SK-N-SH (cell line): ENCODE measurements around the gene KLHL12.

Source experiments
- CTCF ChIP-seq: fragments of 200-600 bp; sonication (generic); IDR thresholded peaks from 2 replicates; pipeline ENCODE4 v1.6.1; 2017; ENCODE audit warnings: antibody characterized with exemption, mild to moderate bottlenecking, moderate library complexity
- ELF1 ChIP-seq: IDR thresholded peaks from 2 replicates; pipeline ENCODE4 v1.4.0; 2012
- GABPA ChIP-seq: IDR thresholded peaks from 2 replicates; pipeline ENCODE4 v1.4.0; 2012; ENCODE audit warnings: low read depth, mild to moderate bottlenecking
- MAX ChIP-seq: IDR thresholded peaks from 2 replicates; pipeline ENCODE4 v1.4.0; 2012; ENCODE audit warnings: low read depth
- MXI1 ChIP-seq: IDR thresholded peaks from 2 replicates; pipeline ENCODE4 v1.6.1; 2012; ENCODE audit warnings: mild to moderate bottlenecking, low read depth, low read length, improper control_type of control experiment
- NRF1 ChIP-seq: IDR thresholded peaks from 2 replicates; pipeline ENCODE4 v1.6.1; 2012; ENCODE audit warnings: low read depth, mild to moderate bottlenecking, low read length
- POLR2AphosphoS5 ChIP-seq: IDR thresholded peaks from 2 replicates; pipeline ENCODE4 v1.6.1; 2012; ENCODE audit warnings: low read depth, low read length
- RAD21 ChIP-seq: IDR thresholded peaks from 2 replicates; pipeline ENCODE4 v1.6.1; 2012; ENCODE audit warnings: mild to moderate bottlenecking, low read length
- REST ChIP-seq: IDR thresholded peaks from 2 replicates; pipeline ENCODE4 v1.6.1; 2012; ENCODE audit warnings: mild to moderate bottlenecking, low read depth, low read length, moderate library complexity
- SIN3A ChIP-seq: IDR thresholded peaks from 2 replicates; pipeline ENCODE4 v1.6.1; 2012; ENCODE audit warnings: low read depth, mild to moderate bottlenecking, low read length, moderate library complexity, borderline replicate concordance
- TAF1 ChIP-seq: IDR thresholded peaks from 2 replicates; pipeline ENCODE4 v1.6.1; 2012; ENCODE audit warnings: low read depth, mild to moderate bottlenecking, low read length, moderate library complexity, borderline replicate concordance
- TCF12 ChIP-seq: IDR thresholded peaks from 2 replicates; pipeline ENCODE4 v1.4.0; 2012
- USF2 ChIP-seq: fragments of 150-350 bp; IDR thresholded peaks from 2 replicates; pipeline ENCODE4 v1.6.1; 2017; ENCODE audit warnings: antibody characterized with exemption, low read length, low read depth, borderline replicate concordance
- YY1 ChIP-seq: IDR thresholded peaks from 2 replicates; pipeline ENCODE4 v1.4.0; 2012; ENCODE audit warnings: low read depth, mild to moderate bottlenecking

GRCh38 chr1:202843081-202843480, 84.0 kb downstream of the KLHL12 start:
- TF ChIP-seq MAX (no peak), ELF1 (no peak), REST (no peak), RAD21 (no peak), CTCF (no peak), POLR2AphosphoS5 (no peak), YY1 (no peak), SIN3A (no peak), USF2 (no peak), TAF1 (no peak), GABPA (no peak), MXI1 (no peak), NRF1 (no peak), TCF12 (no peak)
